Neural progenitor cell (in vitro differentiated cells): ENCODE measurements around the gene PDGFRB. TPM values are rescaled to one million over a fixed set of nuclear protein-coding genes. Genes with fewer than 3 reads are reported as not detected.

Experiments
- DNase-seq: peaks from one replicate; pipeline ENCODE4 v3.0.0-alpha.2; 2016; ENCODE audit warnings: low spot score
- H2AFZ ChIP-seq: fragments of 200-600 bp; sonication (generic); replicated peaks from 2 replicates; pipeline ENCODE4 v1.6.1; 2016; ENCODE audit warnings: antibody characterized with exemption
- H3F3A ChIP-seq: fragments of 200-600 bp; sonication (generic); 2 replicates; pipeline ENCODE4 v1.6.1; 2016; ENCODE audit warnings: antibody characterized with exemption, low read depth
- H3K27ac ChIP-seq: fragments of 200-600 bp; sonication (generic); 2 replicates; pipeline ENCODE4 v1.5.1; 2016; ENCODE audit warnings: mild to moderate bottlenecking
- H3K27me3 ChIP-seq: fragments of 200-600 bp; sonication (generic); 2 replicates; pipeline ENCODE4 v1.6.1; 2016; ENCODE audit warnings: mild to moderate bottlenecking, moderate library complexity
- H3K36me3 ChIP-seq: fragments of 200-600 bp; sonication (generic); 2 replicates; pipeline ENCODE4 v1.5.1; 2016
- H3K4me1 ChIP-seq: fragments of 200-600 bp; sonication (generic); 2 replicates; pipeline ENCODE4 v1.6.1; 2016; ENCODE audit warnings: mixed run types
- H3K4me2 ChIP-seq: fragments of 200-600 bp; sonication (generic); 2 replicates; pipeline ENCODE4 v1.6.1; 2016
- H3K4me3 ChIP-seq: fragments of 200-600 bp; sonication (generic); 2 replicates; pipeline ENCODE4 v1.5.1; 2016
- H3K79me2 ChIP-seq: fragments of 200-600 bp; sonication (generic); 2 replicates; pipeline ENCODE4 v1.6.1; 2016; ENCODE audit warnings: low read depth
- H3K9ac ChIP-seq: fragments of 200-600 bp; sonication (generic); 2 replicates; pipeline ENCODE4 v1.6.1; 2016
- H3K9me3 ChIP-seq: fragments of 200-600 bp; sonication (generic); 2 replicates; pipeline ENCODE4 v1.5.1; 2016; ENCODE audit warnings: low read depth
- H4K20me1 ChIP-seq: fragments of 200-600 bp; sonication (generic); 2 replicates; pipeline ENCODE4 v1.6.1; 2016; ENCODE audit warnings: low read depth
- H3K27ac Mint-ChIP-seq: 3 replicates; pipeline ENCODE4 v1.8.0; 2021; ENCODE audit warnings: mixed read lengths
- H3K27me3 Mint-ChIP-seq: 2 replicates; pipeline ENCODE4 v1.8.0; 2022; ENCODE audit warnings: low read depth, mild to moderate bottlenecking, inconsistent platforms, moderate library complexity, mixed read lengths; ENCODE audit not compliant: insufficient read depth
- H3K36me3 Mint-ChIP-seq: 3 replicates; pipeline ENCODE4 v1.8.0; 2021; ENCODE audit warnings: mixed read lengths
- H3K4me1 Mint-ChIP-seq: 3 replicates; pipeline ENCODE4 v1.8.0; 2021; ENCODE audit warnings: mixed read lengths
- H3K4me3 Mint-ChIP-seq: 3 replicates; pipeline ENCODE4 v1.8.0; 2021; ENCODE audit warnings: mild to moderate bottlenecking, moderate library complexity, mixed read lengths
- H3K9me3 Mint-ChIP-seq: 3 replicates; pipeline ENCODE4 v1.8.0; 2020; ENCODE audit warnings: mixed read lengths
- EZH2 ChIP-seq: fragments of 200-600 bp; sonication (generic); IDR thresholded peaks from 2 replicates; pipeline ENCODE4 v1.6.1; 2017; ENCODE audit warnings: antibody characterized with exemption, mild to moderate bottlenecking, moderate library complexity
- EZH2phosphoT487 ChIP-seq: fragments of 200-600 bp; sonication (generic); IDR thresholded peaks from 2 replicates; pipeline ENCODE4 v1.6.1; 2017; ENCODE audit warnings: antibody characterized with exemption
- total RNA-seq: library from RNA; depleted of rRNA; stranded (reverse); fragments of >200 nt; gene quantifications from 2 replicates; pipeline ENCODE4 v1.2.3, GENCODE V29; 2015; ENCODE audit warnings: low replicate concordance
- TF ChIP-seq, protein P1 (sequence below): fragments of 200-600 bp; sonication (generic); IDR thresholded peaks from 2 replicates; pipeline ENCODE4 v1.5.1; 2017; ENCODE audit warnings: antibody characterized with exemption, mild to moderate bottlenecking

PDGFRB gene
- total RNA-seq, 1 donor from 2014 or later: 8.9 TPM

GRCh38 chr5:150163035-150163434 lies 7.4 kb upstream of the PDGFRB start:
- H3K36me3 Mint-ChIP-seq: no peaks in the 10 kb centered on the region
- no peak overlapping the region for H3K4me3 Mint-ChIP-seq
- no peak overlapping the region for H3K27ac ChIP-seq
- peaks cover 26% of the 10 kb centered on the region for H3K27me3 Mint-ChIP-seq
- H3K27ac Mint-ChIP-seq: no peak overlapping the region
- H3K4me2 ChIP-seq: no peak overlapping the region
- TF ChIP-seq, protein P1, sequence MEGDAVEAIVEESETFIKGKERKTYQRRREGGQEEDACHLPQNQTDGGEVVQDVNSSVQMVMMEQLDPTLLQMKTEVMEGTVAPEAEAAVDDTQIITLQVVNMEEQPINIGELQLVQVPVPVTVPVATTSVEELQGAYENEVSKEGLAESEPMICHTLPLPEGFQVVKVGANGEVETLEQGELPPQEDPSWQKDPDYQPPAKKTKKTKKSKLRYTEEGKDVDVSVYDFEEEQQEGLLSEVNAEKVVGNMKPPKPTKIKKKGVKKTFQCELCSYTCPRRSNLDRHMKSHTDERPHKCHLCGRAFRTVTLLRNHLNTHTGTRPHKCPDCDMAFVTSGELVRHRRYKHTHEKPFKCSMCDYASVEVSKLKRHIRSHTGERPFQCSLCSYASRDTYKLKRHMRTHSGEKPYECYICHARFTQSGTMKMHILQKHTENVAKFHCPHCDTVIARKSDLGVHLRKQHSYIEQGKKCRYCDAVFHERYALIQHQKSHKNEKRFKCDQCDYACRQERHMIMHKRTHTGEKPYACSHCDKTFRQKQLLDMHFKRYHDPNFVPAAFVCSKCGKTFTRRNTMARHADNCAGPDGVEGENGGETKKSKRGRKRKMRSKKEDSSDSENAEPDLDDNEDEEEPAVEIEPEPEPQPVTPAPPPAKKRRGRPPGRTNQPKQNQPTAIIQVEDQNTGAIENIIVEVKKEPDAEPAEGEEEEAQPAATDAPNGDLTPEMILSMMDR: no peak
- TF ChIP-seq EZH2phosphoT487 (no peak), EZH2 (no peak)
- H3K4me3 ChIP-seq: no peak overlapping the region
- H3K79me2 ChIP-seq: no peaks in the 10 kb centered on the region
- H3K9ac ChIP-seq: no peak overlapping the region
- H3F3A ChIP-seq: peaks cover 8% of the 10 kb centered on the region
- H2AFZ ChIP-seq: no peak overlapping the region
- peaks cover 2% of the 10 kb centered on the region for H3K9me3 Mint-ChIP-seq
- H3K4me1 Mint-ChIP-seq: peaks cover 40% of the 10 kb centered on the region
- no peaks in the 10 kb centered on the region for H3K9me3 ChIP-seq
- no peak for DNase-seq
- peaks cover 15% of the 10 kb centered on the region for H3K4me1 ChIP-seq
- H3K27me3 ChIP-seq: peaks cover 47% of the 10 kb centered on the region
- no peaks in the 10 kb centered on the region for H4K20me1 ChIP-seq
- no peaks in the 10 kb centered on the region for H3K36me3 ChIP-seq

GRCh38 chr5:150162142-150162513 lies 6.5 kb upstream of the PDGFRB start:
- Mint-ChIP-seq H3K27me3 (peaks cover 23% of the 10 kb centered on the region), H3K36me3 (no peaks in the 10 kb centered on the region), H3K27ac (no peak overlapping the region), H3K4me1 (peaks cover 42% of the 10 kb centered on the region), H3K4me3 (peak overlapping the region; percentile 27), H3K9me3 (no peaks in the 10 kb centered on the region)
- Histone ChIP-seq H4K20me1 (no peaks in the 10 kb centered on the region), H2AFZ (no peak overlapping the region), H3K79me2 (no peaks in the 10 kb centered on the region), H3K4me3 (no peak overlapping the region), H3K9ac (no peak overlapping the region), H3K4me2 (no peak overlapping the region), H3K9me3 (no peaks in the 10 kb centered on the region), H3F3A (peaks cover 5% of the 10 kb centered on the region), H3K27ac (no peak overlapping the region), H3K36me3 (no peaks in the 10 kb centered on the region), H3K27me3 (peaks cover 38% of the 10 kb centered on the region), H3K4me1 (peaks cover 12% of the 10 kb centered on the region)
- TF ChIP-seq EZH2 (no peak), EZH2phosphoT487 (no peak)
- TF ChIP-seq, protein P1: no peak
- no peak for DNase-seq

DNA sequence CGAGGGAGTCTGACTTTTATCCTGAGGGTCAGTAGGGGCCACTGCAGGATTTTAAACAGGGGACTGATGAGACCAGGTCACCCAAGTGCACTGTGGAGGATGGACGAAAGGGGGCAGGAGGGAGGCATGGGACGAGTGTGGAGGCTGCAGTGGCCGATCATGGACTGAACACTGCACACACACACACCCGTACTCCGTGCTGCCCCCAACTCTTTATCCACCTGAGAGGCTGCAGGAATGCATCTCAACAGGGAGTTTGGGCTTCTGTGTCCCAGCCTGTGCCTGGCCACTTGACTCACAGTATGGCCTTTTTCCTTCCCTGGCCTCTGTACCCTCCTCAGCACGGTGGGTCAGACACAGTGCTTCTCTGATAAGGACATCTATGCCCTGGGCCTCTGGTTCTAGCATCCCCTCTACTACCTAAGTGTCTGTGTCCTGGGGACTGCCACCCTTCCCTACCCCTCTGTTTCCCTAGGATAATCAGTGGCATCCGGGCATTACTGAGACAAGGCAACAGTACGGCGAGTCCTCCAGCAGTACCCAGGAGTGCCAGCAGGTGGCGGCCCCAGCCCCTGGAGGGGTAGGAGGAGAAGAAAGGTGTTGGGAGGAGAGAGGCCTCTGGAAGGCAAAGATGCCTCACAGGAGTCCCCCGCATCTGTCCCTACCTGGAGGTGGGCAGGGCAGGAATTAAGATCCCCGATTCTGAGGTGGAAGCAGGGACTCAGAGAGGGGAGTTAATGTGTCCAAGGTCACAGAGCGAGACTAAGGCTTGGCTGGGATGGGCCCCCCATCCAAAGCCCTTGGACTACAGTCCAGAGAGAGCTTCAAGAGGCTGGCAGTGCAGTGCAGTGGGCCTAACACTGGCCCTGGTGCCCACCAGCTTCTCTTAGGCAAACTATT lies 5.8 kb upstream of the PDGFRB start:
- no peaks in the 10 kb centered on the region for H3K36me3 ChIP-seq
- peak overlapping the region; percentile 94 for H3K27ac Mint-ChIP-seq

More for the DNA sequence above, 5.8 kb upstream of the PDGFRB start:
- Mint-ChIP-seq H3K4me1 (peaks cover 45% of the 10 kb centered on the region), H3K36me3 (no peaks in the 10 kb centered on the region), H3K9me3 (no peaks in the 10 kb centered on the region), H3K27me3 (peaks cover 24% of the 10 kb centered on the region), H3K4me3 (peak overlapping the region; percentile 46)
- Histone ChIP-seq H3K9me3 (no peaks in the 10 kb centered on the region), H3K27ac (no peak overlapping the region), H3K4me3 (no peak overlapping the region), H3K4me1 (peaks cover 6% of the 10 kb centered on the region), H2AFZ (peak overlapping the region; percentile 79), H3K27me3 (peaks cover 32% of the 10 kb centered on the region), H3K9ac (no peak overlapping the region), H4K20me1 (no peaks in the 10 kb centered on the region), H3K4me2 (peak overlapping the region; percentile 56), H3K79me2 (no peaks in the 10 kb centered on the region), H3F3A (peaks cover 5% of the 10 kb centered on the region)
- TF ChIP-seq EZH2phosphoT487 (no peak), EZH2 (peak; percentile 29)
- TF ChIP-seq, protein P1: peak; percentile 79
- peak; percentile 87 for DNase-seq
